ENCODE measurements around the gene UBL3.
A peak's percentile ranks its signal among the peaks of the same experiment; 100 is the strongest.

UBL3 gene

GRCh38 chr13:29846475-29847256 lies 3.8 kb downstream of the UBL3 start:
- Mint-ChIP-seq H3K27me3 (no peaks in the 10 kb centered on the region), H3K9me3 (no peaks in the 10 kb centered on the region), H3K36me3 (no peaks in the 10 kb centered on the region), H3K4me1 (peaks cover 50% of the 10 kb centered on the region), H3K27ac (no peak overlapping the region), H3K4me3 (peak overlapping the region; percentile 72)
- ATAC-seq = no peak

GRCh38 chr13:29845440-29846056 lies 4.9 kb downstream of the UBL3 start:
- Mint-ChIP-seq H3K36me3 (no peaks in the 10 kb centered on the region), H3K4me3 (no peak overlapping the region), H3K27ac (no peak overlapping the region), H3K9me3 (no peaks in the 10 kb centered on the region), H3K27me3 (no peaks in the 10 kb centered on the region), H3K4me1 (peaks cover 61% of the 10 kb centered on the region)
- ATAC-seq = no peak

GRCh38 chr13:29844441-29844840 lies 6.0 kb downstream of the UBL3 start:
- Mint-ChIP-seq H3K4me3 (no peak overlapping the region), H3K27me3 (no peaks in the 10 kb centered on the region), H3K4me1 (peaks cover 67% of the 10 kb centered on the region), H3K36me3 (no peaks in the 10 kb centered on the region), H3K9me3 (no peaks in the 10 kb centered on the region), H3K27ac (no peak overlapping the region)
- ATAC-seq = no peak

GRCh38 chr13:29840585-29840984 lies 9.8 kb downstream of the UBL3 start:
- ATAC-seq = no peak
- Mint-ChIP-seq H3K27me3 (no peaks in the 10 kb centered on the region), H3K9me3 (no peaks in the 10 kb centered on the region), H3K36me3 (peaks cover 4% of the 10 kb centered on the region), H3K4me1 (peaks cover 73% of the 10 kb centered on the region), H3K4me3 (no peak overlapping the region), H3K27ac (no peak overlapping the region)

GRCh38 chr13:29835280-29836061 lies 14.9 kb downstream of the UBL3 start:
- H3K9me3 Mint-ChIP-seq = no peaks in the 10 kb centered on the region
- peaks cover 17% of the 10 kb centered on the region for H3K36me3 Mint-ChIP-seq
- H3K27ac Mint-ChIP-seq = no peak overlapping the region
- H3K4me3 Mint-ChIP-seq = no peak overlapping the region
- ATAC-seq = peak; percentile 63
- H3K4me1 Mint-ChIP-seq = peaks cover 59% of the 10 kb centered on the region
- H3K27me3 Mint-ChIP-seq = no peaks in the 10 kb centered on the region

GRCh38 chr13:29832761-29833298 lies 17.6 kb downstream of the UBL3 start:
- Mint-ChIP-seq H3K9me3 (peaks cover 2% of the 10 kb centered on the region), H3K27me3 (no peaks in the 10 kb centered on the region), H3K27ac (peak overlapping the region; percentile 14), H3K4me1 (peaks cover 38% of the 10 kb centered on the region), H3K36me3 (peaks cover 28% of the 10 kb centered on the region), H3K4me3 (no peak overlapping the region)
- ATAC-seq = no peak

GRCh38 chr13:29830000-29830399 lies 20.4 kb downstream of the UBL3 start:
- peaks cover 2% of the 10 kb centered on the region for H3K9me3 Mint-ChIP-seq
- peaks cover 23% of the 10 kb centered on the region for H3K36me3 Mint-ChIP-seq
- H3K4me1 Mint-ChIP-seq = peaks cover 23% of the 10 kb centered on the region
- ATAC-seq = no peak
- no peaks in the 10 kb centered on the region for H3K27me3 Mint-ChIP-seq
- H3K27ac Mint-ChIP-seq = no peak overlapping the region
- no peak overlapping the region for H3K4me3 Mint-ChIP-seq

- ATAC-seq = no peak
- Mint-ChIP-seq H3K4me3 (no peak overlapping the region), H3K4me1 (peaks cover 49% of the 10 kb centered on the region), H3K27ac (peak overlapping the region; percentile 74), H3K27me3 (no peaks in the 10 kb centered on the region), H3K36me3 (peaks cover 6% of the 10 kb centered on the region), H3K9me3 (peaks cover 3% of the 10 kb centered on the region)
Observed at GRCh38 chr13:29819143-29819542, 31.3 kb downstream of the UBL3 start.

- peak; percentile 99 for ATAC-seq
- peaks cover 44% of the 10 kb centered on the region for H3K4me1 Mint-ChIP-seq
- peaks cover 4% of the 10 kb centered on the region for H3K36me3 Mint-ChIP-seq
- peak overlapping the region; percentile 61 for H3K4me3 Mint-ChIP-seq
- peak overlapping the region; percentile 74 for H3K27ac Mint-ChIP-seq
- H3K9me3 Mint-ChIP-seq = peaks cover 2% of the 10 kb centered on the region
- H3K27me3 Mint-ChIP-seq = no peaks in the 10 kb centered on the region
Observed at GRCh38 chr13:29817604-29818378, 32.6 kb downstream of the UBL3 start.

GRCh38 chr13:29816715-29817114 lies 33.7 kb downstream of the UBL3 start:
- H3K4me3 Mint-ChIP-seq = no peak overlapping the region
- H3K27ac Mint-ChIP-seq = peak overlapping the region; percentile 74
- H3K9me3 Mint-ChIP-seq = no peaks in the 10 kb centered on the region
- H3K4me1 Mint-ChIP-seq = peaks cover 45% of the 10 kb centered on the region
- ATAC-seq = no peak
- no peaks in the 10 kb centered on the region for H3K27me3 Mint-ChIP-seq
- H3K36me3 Mint-ChIP-seq = no peaks in the 10 kb centered on the region

GRCh38 chr13:29815336-29815735 lies 35.1 kb downstream of the UBL3 start:
- Mint-ChIP-seq H3K36me3 (no peaks in the 10 kb centered on the region), H3K9me3 (no peaks in the 10 kb centered on the region), H3K4me3 (no peak overlapping the region), H3K27ac (no peak overlapping the region), H3K27me3 (no peaks in the 10 kb centered on the region), H3K4me1 (peaks cover 49% of the 10 kb centered on the region)
- ATAC-seq = no peak

GRCh38 chr13:29810898-29811297 lies 39.5 kb downstream of the UBL3 start:
- no peak for ATAC-seq
- H3K27me3 Mint-ChIP-seq = no peaks in the 10 kb centered on the region
- H3K4me3 Mint-ChIP-seq = no peak overlapping the region
- no peaks in the 10 kb centered on the region for H3K9me3 Mint-ChIP-seq
- H3K36me3 Mint-ChIP-seq = no peaks in the 10 kb centered on the region
- no peak overlapping the region for H3K27ac Mint-ChIP-seq
- peaks cover 40% of the 10 kb centered on the region for H3K4me1 Mint-ChIP-seq

GRCh38 chr13:29810145-29810742 lies 40.2 kb downstream of the UBL3 start:
- peaks cover 35% of the 10 kb centered on the region for H3K4me1 Mint-ChIP-seq
- H3K27me3 Mint-ChIP-seq = no peaks in the 10 kb centered on the region
- ATAC-seq = no peak

GRCh38 chr13:29808264-29808663 lies 42.2 kb downstream of the UBL3 start:
- Mint-ChIP-seq H3K27ac (no peak overlapping the region), H3K9me3 (no peaks in the 10 kb centered on the region), H3K4me3 (no peak overlapping the region), H3K4me1 (peaks cover 31% of the 10 kb centered on the region), H3K27me3 (no peaks in the 10 kb centered on the region), H3K36me3 (no peaks in the 10 kb centered on the region)
- ATAC-seq = no peak

More at GRCh38 chr13:29810145-29810742, 40.2 kb downstream of the UBL3 start:
- Mint-ChIP-seq H3K27ac (no peak overlapping the region), H3K36me3 (no peaks in the 10 kb centered on the region), H3K4me3 (no peak overlapping the region), H3K9me3 (no peaks in the 10 kb centered on the region)

Data from stimulated activated memory B cell treated with anti-CD40 and anti-IgM and Interleukin-4, amounts not matched to agents 10 μg/mL and 1 μg/mL and 100 μg/mL, for 72 hours (primary cell).